Muscle of leg (tissue), 11 donors: ENCODE results near the gene CPA4. TPM values are rescaled to one million over a fixed set of nuclear protein-coding genes. Genes with fewer than 3 reads are reported as not detected.

ENCODE experiments used
- DNase-seq: peaks from one replicate; pipeline ENCODE4 v3.0.0; 2013
- H3K27ac ChIP-seq: one replicate; pipeline ENCODE4 v1.5.1; 2013; ENCODE audit warnings: mild to moderate bottlenecking, low read length, control low read depth
- H3K27me3 ChIP-seq: one replicate; pipeline ENCODE4 v1.6.1; 2013; ENCODE audit warnings: low read length; ENCODE audit not compliant: control insufficient read depth, insufficient read depth
- H3K36me3 ChIP-seq: one replicate; pipeline ENCODE4 v1.6.1; 2013; ENCODE audit warnings: low read length; ENCODE audit not compliant: control insufficient read depth, insufficient read depth
- H3K4me1 ChIP-seq: one replicate; pipeline ENCODE4 v1.6.1; 2013; ENCODE audit warnings: low read length; ENCODE audit not compliant: control insufficient read depth, insufficient read depth
- H3K4me3 ChIP-seq: one replicate; pipeline ENCODE4 v1.5.1; 2013; ENCODE audit warnings: low read length, control low read depth
- H3K9me3 ChIP-seq: replicated peaks from 2 replicates; pipeline ENCODE4 v1.6.1; 2013; ENCODE audit warnings: low read depth, low read length; ENCODE audit not compliant: control insufficient read depth
- WGBS: methylation state at CpG from one replicate; pipeline ENCODE4 v1.1.5; 2013; ENCODE audit warnings: missing lambda C conversion rate; ENCODE audit not compliant: insufficient coverage; 5-methylcytosine and 5-hydroxymethylcytosine counted together
- polyA plus RNA-seq, 8 donors: library from polyadenylated mRNA; unstranded; fragments of 120-200 nt; gene quantifications; one replicate each; pipeline versions ENCODE4 v1.2.1 to v1.2.3, GENCODE V29; 2013; ENCODE audit warnings: inconsistent platforms in 1 of 8, low replicate concordance in 1 of 8; ENCODE audit not compliant: insufficient read length in 8 of 8, insufficient read depth in 1 of 8
- total RNA-seq: library from RNA; stranded (reverse); fragments of 120-200 nt; gene quantifications from one replicate; pipeline ENCODE4 v1.2.4, GENCODE V29; 2013

Gene CPA4
- total and polyA plus RNA-seq, 9 donors = 0.87 to 3.1 (median 1.3) TPM

DNA sequence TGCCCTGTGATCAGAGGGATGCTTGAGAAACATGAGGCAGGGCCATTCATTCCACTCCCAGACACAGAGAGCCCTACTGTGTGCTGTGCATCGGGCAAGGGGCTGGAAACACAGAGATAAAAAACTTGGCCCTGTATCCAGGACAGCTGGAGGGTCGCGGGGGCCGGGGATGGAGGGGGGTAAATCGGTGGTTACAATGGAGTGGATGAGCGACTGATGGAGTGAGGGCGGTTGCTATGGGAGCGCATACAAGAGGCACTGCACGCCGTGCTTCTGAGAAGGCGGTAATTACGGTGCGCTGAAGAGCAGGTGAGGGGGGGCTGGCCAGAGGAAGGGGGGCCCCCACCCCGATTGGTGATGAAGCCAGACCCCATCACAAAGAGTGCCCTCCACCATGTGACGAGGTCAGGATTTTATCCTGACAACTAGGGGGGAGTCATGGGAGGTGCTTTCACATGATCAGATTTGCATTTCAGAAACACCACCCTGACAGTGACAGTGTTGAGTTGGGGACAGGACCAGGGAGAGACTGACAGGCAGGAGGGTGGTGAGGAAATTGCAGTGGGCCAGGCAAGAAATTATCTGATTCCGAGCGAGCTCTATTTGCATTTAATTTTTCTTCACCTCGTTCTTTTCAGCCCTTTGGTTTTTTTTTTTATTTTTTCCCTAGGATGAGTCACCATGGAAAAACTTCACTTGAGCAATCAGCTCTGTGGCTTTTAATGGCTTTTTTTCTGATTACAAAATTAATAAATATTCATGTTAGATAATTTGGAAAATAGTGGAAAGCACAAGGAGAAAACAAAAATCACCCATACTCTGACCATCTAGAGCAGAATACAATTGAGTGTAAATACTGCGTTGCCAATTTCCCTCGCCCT lies 59.5 kb downstream of the CPA4 start:
- Histone ChIP-seq H3K4me1 (peaks cover 73% of the 10 kb centered on the region), H3K27me3 (no peaks in the 10 kb centered on the region), H3K9me3 (no peaks in the 10 kb centered on the region), H3K27ac (peak overlapping the region; percentile 92), H3K4me3 (no peak overlapping the region), H3K36me3 (no peaks in the 10 kb centered on the region)
- 47% methylated on average over 15 of the region's 20 CpGs for WGBS
- DNase-seq = peak; percentile 83

DNA sequence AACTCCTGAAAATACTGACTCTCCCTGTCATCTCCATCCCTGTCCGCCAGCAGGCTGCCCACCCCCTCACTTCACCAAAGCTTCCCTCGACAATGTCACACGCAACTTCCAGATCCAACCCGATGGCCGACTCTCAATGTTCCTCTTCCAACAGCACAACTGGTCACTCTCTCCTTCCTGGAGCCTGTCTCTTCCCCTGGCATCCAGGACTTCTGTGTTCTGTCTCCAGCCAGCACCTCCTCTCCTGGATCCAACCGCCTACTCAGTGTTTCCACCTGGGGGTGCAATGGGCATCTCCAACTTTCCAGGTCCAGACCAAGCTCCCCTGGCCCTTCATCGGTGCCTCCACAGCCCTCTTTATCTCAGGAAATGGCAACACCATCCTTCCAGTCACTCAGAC lies 60.2 kb downstream of the CPA4 start:
- Histone ChIP-seq H3K27ac (peak overlapping the region; percentile 92), H3K9me3 (no peaks in the 10 kb centered on the region), H3K4me1 (peaks cover 75% of the 10 kb centered on the region), H3K4me3 (no peak overlapping the region), H3K27me3 (no peaks in the 10 kb centered on the region), H3K36me3 (no peaks in the 10 kb centered on the region)
- WGBS = 73% methylated on average over 7 of the region's 7 CpGs
- no peak for DNase-seq

DNA sequence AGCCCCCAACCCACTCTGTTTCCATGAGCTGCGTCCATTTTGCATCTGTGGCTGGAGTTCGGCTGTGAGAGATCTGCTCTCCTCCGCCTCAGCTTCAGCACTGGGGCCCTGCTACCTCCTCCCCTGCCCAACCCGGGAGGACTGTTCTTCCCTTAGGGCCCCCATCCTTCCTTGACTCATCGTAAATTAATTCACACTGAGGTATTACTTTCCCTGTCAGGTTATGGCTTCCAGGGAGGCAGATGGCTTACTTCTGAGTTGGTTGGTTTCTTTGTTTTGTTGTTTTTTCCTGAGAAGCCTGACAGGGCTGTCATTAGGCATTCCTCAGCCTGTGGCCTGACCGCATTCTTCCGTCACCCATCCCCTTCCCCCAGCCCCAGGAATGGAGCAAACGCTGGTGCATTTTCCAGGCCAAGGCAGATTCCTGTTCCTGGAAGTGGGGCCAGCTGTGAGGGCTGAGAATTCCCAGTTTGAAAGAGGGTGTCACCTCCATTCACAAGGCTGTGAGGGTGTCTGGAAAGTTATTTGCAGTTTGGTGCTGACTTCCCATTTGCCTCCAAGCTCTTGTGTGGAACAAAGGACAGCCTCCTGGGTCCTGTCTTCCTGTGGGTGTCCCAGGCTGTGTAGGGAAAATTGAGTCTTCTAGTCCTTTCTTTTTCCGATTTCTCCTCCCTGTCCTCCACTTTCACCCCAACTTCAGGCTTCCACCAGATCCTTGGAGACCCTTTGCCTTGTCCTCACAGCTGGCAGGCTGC lies 63.3 kb downstream of the CPA4 start:
- H3K27me3 ChIP-seq = no peaks in the 10 kb centered on the region
- no peak overlapping the region for H3K4me3 ChIP-seq
- H3K36me3 ChIP-seq = no peaks in the 10 kb centered on the region
- H3K27ac ChIP-seq = peak overlapping the region; percentile 98
- H3K4me1 ChIP-seq = peaks cover 58% of the 10 kb centered on the region
- H3K9me3 ChIP-seq = peaks cover 19% of the 10 kb centered on the region
- peak; percentile 97 for DNase-seq
- 11% methylated on average over 5 of the region's 9 CpGs for WGBS

- Histone ChIP-seq H3K4me1 (peaks cover 50% of the 10 kb centered on the region), H3K9me3 (peaks cover 19% of the 10 kb centered on the region), H3K27me3 (no peaks in the 10 kb centered on the region), H3K27ac (peak overlapping the region; percentile 98), H3K4me3 (no peak overlapping the region), H3K36me3 (no peaks in the 10 kb centered on the region)
- DNase-seq = peak; percentile 95
- 35% methylated on average over 5 of the region's 16 CpGs for WGBS
Measured at GRCh38 chr7:130356876-130357611, 64.1 kb downstream of the CPA4 start.

DNA sequence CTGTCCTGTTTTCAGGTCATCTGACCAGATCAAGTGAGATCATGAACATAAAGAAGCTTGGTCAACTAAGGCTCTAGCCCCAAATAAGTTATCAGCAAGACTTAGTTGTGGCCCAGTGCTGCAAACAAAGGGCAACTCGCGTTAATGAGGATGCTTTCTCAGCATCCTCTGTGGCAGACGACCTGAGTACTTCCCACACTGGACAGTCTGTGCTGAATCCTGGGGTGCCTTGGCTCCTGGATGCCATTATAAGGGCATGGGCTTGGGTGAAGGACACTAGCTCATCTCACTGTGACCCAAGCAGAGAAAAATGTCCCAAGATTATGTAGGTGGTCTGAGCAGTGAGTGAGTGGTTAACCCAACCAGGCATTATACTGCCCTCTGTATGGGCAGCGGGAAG lies 65.5 kb downstream of the CPA4 start:
- WGBS = 100% methylated on average over 3 of the region's 4 CpGs
- H3K4me3 ChIP-seq = no peak overlapping the region
- H3K27ac ChIP-seq = peak overlapping the region; percentile 98
- H3K27me3 ChIP-seq = no peaks in the 10 kb centered on the region
- H3K36me3 ChIP-seq = no peaks in the 10 kb centered on the region
- peaks cover 49% of the 10 kb centered on the region for H3K4me1 ChIP-seq
- peaks cover 19% of the 10 kb centered on the region for H3K9me3 ChIP-seq
- DNase-seq = no peak

DNA sequence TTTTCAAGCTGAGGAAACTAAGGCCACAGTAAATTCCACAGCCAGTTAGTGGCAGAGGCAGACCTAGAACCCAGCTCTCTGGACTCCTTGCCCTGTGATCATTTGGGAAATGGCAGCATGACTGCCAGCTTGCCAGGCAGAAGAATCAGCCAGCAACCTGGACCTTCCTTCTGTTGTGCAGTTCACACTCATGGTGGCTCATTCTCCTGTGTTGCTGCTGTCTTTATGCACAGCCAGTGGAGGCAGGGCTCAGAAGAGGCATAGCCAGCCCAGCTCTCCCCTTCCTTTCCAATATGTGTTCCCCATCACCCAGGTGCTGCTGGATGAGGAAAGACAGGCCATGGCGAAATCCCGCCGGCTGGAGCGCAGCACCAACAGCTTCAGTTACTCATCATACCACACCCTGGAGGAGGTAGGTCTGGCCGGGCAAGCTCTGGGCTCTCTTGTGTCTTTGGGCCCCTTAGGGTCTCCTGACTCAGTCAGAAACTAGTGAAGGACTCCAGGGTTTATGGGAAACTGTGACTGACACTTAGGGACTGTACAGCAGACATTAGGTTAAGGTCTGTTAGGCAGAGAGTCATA lies 66.4 kb downstream of the CPA4 start:
- H3K4me1 ChIP-seq = peaks cover 55% of the 10 kb centered on the region

DNA sequence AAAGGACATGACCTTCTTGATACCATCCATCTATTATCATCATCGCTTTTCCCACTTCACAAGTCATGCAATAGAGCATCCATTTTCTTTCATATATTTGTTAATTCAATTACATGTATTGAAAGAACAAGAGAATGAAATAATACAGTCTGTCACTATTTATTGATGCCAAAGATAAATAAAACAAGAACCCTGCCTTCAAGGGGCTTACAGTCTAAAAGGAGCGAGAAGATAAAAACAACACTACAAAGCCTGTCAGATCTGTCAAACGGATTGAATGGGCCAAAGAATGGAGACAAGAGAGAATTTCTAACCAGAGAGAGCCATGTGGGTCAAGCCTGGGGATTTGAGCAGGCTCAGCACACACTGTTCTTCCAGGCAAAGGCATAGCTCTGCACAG lies 67.6 kb downstream of the CPA4 start:
- H3K27me3 ChIP-seq = no peaks in the 10 kb centered on the region
- H3K27ac ChIP-seq = no peak overlapping the region
- no CpG with 5 or more reads among the region's 3 CpGs for WGBS
- no peak for DNase-seq
- H3K9me3 ChIP-seq = peaks cover 19% of the 10 kb centered on the region
- no peaks in the 10 kb centered on the region for H3K36me3 ChIP-seq
- H3K4me3 ChIP-seq = no peak overlapping the region
- H3K4me1 ChIP-seq = peaks cover 55% of the 10 kb centered on the region

More for the DNA sequence above, 66.4 kb downstream of the CPA4 start:
- no CpG with 5 or more reads among the region's 5 CpGs for WGBS
- no peak overlapping the region for H3K27ac ChIP-seq
- no peak overlapping the region for H3K4me3 ChIP-seq
- H3K27me3 ChIP-seq = no peaks in the 10 kb centered on the region
- H3K36me3 ChIP-seq = no peaks in the 10 kb centered on the region
- no peak for DNase-seq
- H3K9me3 ChIP-seq = peaks cover 19% of the 10 kb centered on the region

DNA sequence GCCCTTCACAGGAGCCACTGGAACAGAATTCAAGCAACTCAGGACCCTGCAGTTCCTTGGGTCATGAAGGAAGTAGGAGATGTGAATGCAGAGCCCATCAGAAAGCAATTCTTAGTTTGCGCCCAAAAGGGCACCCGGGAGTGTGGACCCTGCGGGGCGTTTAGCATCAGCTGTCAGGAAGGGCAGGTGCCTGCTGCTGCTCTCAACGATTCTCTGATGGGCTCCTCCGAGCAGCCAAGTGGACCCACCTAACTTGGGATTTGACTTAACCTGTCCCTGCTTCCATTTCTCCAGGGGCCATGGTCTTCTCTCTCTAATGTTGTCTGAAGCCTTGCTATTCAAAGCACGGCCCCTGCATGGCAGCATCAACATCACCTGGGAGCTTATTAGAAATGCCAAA lies 68.7 kb downstream of the CPA4 start:
- Histone ChIP-seq H3K36me3 (no peaks in the 10 kb centered on the region), H3K9me3 (peaks cover 19% of the 10 kb centered on the region), H3K4me1 (peaks cover 55% of the 10 kb centered on the region), H3K27ac (no peak overlapping the region), H3K27me3 (no peaks in the 10 kb centered on the region), H3K4me3 (no peak overlapping the region)
- DNase-seq = no peak
- 90% methylated on average over 7 of the region's 7 CpGs for WGBS

GRCh38 chr7:130362251-130362816 lies 69.4 kb downstream of the CPA4 start:
- Histone ChIP-seq H3K27ac (no peak overlapping the region), H3K4me1 (peaks cover 55% of the 10 kb centered on the region), H3K27me3 (no peaks in the 10 kb centered on the region), H3K4me3 (no peak overlapping the region), H3K36me3 (no peaks in the 10 kb centered on the region), H3K9me3 (peaks cover 19% of the 10 kb centered on the region)
- WGBS = 89% methylated on average over 10 of the region's 10 CpGs
- DNase-seq = no peak
